Left renal cortex interstitium (tissue), 4 donors: Measurements from ENCODE around the gene ICOS. TPM values are rescaled to one million over a fixed set of nuclear protein-coding genes. Genes with fewer than 3 reads are reported as not detected.

Experiments used
- DNase-seq, 4 donors: peaks; one replicate each; pipeline ENCODE4 v3.0.0-alpha.2; 2013; ENCODE audit warnings: low read depth in 4 of 4, low spot score in 2 of 4, missing footprints in 1 of 4
- polyA plus RNA-seq, 4 donors: library from polyadenylated mRNA; unstranded; fragments of 120-200 nt; gene quantifications; one replicate each; pipeline ENCODE4 v1.2.1, GENCODE V29; 2013; ENCODE audit not compliant: insufficient read length in 4 of 4

ICOS gene
- polyA plus RNA-seq, 4 donors: not detected

DNA sequence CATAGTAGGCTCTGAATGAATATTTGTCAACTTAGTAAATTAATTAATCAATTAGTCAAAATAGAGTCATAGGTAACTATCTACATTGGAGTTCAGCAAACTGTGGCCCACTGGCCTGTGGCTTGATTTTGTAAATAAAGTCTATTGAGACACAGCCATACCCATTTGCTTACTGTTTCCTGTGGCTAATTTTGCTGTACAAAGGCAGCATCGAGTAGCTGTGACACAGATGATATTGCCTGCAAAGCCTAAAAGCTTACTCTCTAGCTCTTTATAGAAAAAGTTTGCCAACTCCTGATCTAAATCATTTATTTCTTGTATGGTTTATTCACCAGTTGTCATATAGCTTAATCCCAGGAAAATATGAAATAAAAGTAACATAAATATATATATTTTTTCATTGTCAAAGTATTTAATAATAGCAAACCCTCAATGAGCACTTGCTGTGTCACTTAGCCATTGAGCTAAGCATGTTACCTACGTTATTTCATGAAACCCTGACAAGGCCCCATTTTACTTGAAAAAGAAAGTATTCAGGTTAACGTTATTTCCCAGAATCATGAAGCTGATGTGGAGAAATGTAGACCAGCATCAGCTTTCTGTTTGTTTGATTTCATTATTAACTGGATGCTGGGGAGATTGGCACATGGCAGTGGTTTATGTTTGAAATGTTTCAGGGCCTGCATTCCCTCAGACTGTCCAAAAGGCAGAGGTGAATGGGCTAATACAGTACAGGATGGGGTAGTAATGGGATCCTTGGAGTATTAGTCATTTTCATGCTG lies 69.6 kb downstream of the ICOS start:
- no peak for DNase-seq

DNA sequence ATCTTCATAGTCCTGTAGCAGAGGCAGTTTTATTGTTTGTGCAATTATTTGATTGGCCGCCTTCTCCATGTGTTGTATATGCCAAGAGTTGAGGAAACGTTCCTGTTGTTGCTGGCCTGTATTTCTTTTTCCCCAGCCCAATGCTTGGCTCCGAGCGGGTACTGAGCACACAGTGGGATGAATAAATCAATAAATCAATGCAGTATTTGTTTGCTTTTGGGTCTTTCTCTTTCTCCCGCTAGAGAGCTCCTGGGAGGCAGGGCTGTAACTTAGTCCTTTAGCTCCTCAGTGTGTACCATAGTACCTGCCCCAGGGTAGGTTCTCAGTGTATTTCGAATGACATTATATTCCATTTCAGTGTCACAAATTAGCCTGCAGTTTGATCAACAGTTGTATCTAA lies 71.8 kb downstream of the ICOS start:
- DNase-seq: no peak

DNA sequence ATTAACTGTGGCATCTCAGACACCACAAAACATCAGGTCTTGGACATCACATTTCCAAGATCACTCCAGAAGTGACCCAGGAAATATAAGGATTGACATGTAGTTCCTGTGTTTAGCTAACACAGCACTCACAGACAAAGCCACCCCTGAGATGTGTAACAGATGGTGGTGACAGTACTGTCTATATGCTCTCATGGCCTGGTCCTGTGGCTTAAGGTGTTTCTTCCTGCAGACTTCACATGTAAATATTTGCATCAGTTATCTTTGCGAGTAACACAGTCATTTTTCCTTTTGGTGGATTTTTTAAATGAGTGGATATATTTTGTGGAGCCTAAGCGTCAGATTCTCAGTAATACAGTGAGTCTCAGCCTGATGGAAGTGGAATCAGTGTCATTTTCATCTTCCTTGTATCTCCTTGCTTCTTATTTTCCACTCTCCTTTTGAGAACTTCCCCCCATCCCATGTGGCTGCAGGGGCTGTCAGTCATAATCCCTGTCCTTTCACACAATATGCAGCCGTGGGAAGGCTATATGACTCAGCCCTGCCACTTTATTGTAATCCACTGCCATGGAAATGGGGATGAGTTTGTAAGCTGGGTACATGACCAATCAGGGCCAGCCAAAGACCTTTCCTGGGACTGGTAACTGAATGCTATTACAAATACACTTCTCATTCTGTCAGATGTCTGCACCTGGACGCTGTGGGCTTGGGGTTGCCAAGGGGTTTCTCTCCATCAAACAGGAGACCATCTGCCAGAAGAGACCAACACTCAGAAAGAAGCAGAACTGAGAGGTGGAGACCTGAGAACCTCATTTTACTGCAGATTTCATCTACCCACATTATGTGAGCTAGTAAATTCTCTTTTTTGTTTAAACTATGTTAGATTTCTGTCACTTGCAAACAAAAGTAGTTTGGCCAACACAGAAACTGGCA lies 74.3 kb downstream of the ICOS start:
- no peak for DNase-seq

Other genes with a start within 250 kb of the ICOS start
- 1 to 10 TPM in 3 of 4 donors, under 1 TPM in 1; 0.98 to 2.5 (median 1.4) TPM for gene CD28, start 230.1 kb upstream of the ICOS start, polyA plus RNA-seq
- under 1 TPM in 1 of 4 donors, not detected in 3; 0.06 TPM for gene CTLA4, start 69.0 kb upstream of the ICOS start, polyA plus RNA-seq